Stimulated activated CD4-positive, alpha-beta T cell treated with anti-CD3 and anti-CD28 coated beads, TNF-alpha, amount 100 ng/mL, for 4 hours (primary cell): ENCODE data around the gene FKBP6.
"Not testable (repeated sequence)": the region's sequence is repeated elsewhere in the genome, so short reads cannot be mapped to it uniquely, and the experiment has no call there.

Experiments
- DNase-seq, 3 experiments: peaks; one replicate each; pipeline ENCODE4 v3.0.0-alpha.2; 2020; ENCODE audit warnings: low read depth in 3 of 3

The FKBP6 gene

GRCh38 chr7:73356159-73356558 lies 28.2 kb downstream of the FKBP6 start:
- DNase-seq = no peak

- DNase-seq = no peak
These were observed 30.8 kb downstream of the FKBP6 start for GRCh38 chr7:73358590-73359275.

GRCh38 chr7:73359306-73359705 lies 31.3 kb downstream of the FKBP6 start:
- DNase-seq = no peak

GRCh38 chr7:73359746-73360375 lies 31.9 kb downstream of the FKBP6 start:
- no peak for DNase-seq

- DNase-seq = not testable (repeated sequence)
These were observed 32.6 kb downstream of the FKBP6 start for GRCh38 chr7:73360590-73360989.

- no peak for DNase-seq
These were observed 35.5 kb downstream of the FKBP6 start for GRCh38 chr7:73363225-73364005.

GRCh38 chr7:73364006-73364728 lies 36.2 kb downstream of the FKBP6 start:
- no peak for DNase-seq

GRCh38 chr7:73366127-73366526 lies 38.2 kb downstream of the FKBP6 start:
- no peak for DNase-seq

GRCh38 chr7:73366990-73367389 lies 39.0 kb downstream of the FKBP6 start:
- no peak for DNase-seq

- no peak for DNase-seq
These were observed 41.0 kb downstream of the FKBP6 start for GRCh38 chr7:73369009-73369408.

GRCh38 chr7:73369622-73370021 lies 41.7 kb downstream of the FKBP6 start:
- DNase-seq = no peak

GRCh38 chr7:73373741-73374140 lies 45.8 kb downstream of the FKBP6 start:
- DNase-seq = no peak

- not testable (repeated sequence) for DNase-seq
These were observed 48.3 kb downstream of the FKBP6 start for GRCh38 chr7:73376262-73376661.

GRCh38 chr7:73376671-73377412 lies 48.9 kb downstream of the FKBP6 start:
- no peak for DNase-seq

- DNase-seq = not testable (repeated sequence)
These were observed 49.6 kb downstream of the FKBP6 start for GRCh38 chr7:73377413-73378200.

- no peak for DNase-seq
These were observed 55.1 kb downstream of the FKBP6 start for GRCh38 chr7:73382934-73383503.

GRCh38 chr7:73387221-73387828 lies 59.4 kb downstream of the FKBP6 start:
- DNase-seq = no peak

GRCh38 chr7:73387908-73388414 lies 60.0 kb downstream of the FKBP6 start:
- no peak for DNase-seq

- DNase-seq = no peak
These were observed 63.4 kb downstream of the FKBP6 start for GRCh38 chr7:73391396-73391795.

GRCh38 chr7:73394422-73394821 lies 66.5 kb downstream of the FKBP6 start:
- no peak for DNase-seq
